ENCODE results near the gene KCNH4. TPM values are rescaled to one million over a fixed set of nuclear protein-coding genes. Genes with fewer than 3 reads are reported as not detected.
"Not testable (repeated sequence)": the region's sequence is repeated elsewhere in the genome, so short reads cannot be mapped to it uniquely, and the experiment has no call there.

The KCNH4 gene
- total and polyA plus RNA-seq, 2 donors (not counting 1 experiment from before 2014, with no cell fraction given) = 0.62 to 1.0 TPM

DNA sequence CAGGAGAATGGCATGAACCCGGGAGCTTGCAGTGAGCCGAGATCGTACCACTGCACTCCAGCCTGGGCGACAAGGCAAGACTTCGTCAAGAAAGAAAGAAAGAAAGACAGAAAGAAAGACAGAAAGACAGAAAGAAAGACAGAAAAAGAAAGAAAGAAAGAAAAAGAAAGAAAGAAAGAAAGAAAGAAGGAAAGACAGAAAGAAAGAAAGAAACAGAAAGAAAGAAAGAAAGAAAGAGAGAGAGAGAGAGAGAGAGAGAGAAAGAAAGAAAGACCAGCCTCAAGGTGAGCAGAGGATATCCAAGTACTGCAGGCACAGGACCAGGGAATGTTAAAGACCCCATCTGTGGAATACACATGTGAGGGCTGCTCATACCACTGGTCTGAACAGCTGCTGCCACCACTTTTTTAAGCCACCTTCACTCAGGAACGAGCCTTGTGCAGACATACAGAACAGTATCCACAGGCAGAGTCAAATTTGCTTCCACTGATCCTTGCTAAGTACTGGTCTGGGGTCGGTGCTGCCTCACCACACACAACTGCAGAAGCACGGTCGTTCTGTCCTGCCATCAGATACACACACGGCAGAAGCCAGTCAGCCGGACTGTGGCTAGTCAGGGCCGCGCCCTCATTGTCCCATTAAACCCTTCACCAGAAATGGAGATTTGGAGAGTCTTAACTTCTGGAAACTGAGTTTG lies 33.9 kb downstream of the KCNH4 start:
- Mint-ChIP-seq H3K27me3 (no peaks in the 10 kb centered on the region), H3K9me3 (ENCODE audit: insufficient read depth) (no peaks in the 10 kb centered on the region), H3K4me3 (no peak overlapping the region), H3K27ac (no peak overlapping the region), H3K4me1 (peaks cover 33% of the 10 kb centered on the region)
- Histone ChIP-seq H3K9me3 (ENCODE audit: control extremely low read depth in 1 of 3, control insufficient read depth in 2 of 3, insufficient read depth in 1 of 3, low read length in 2 of 3) (no peaks in the 10 kb centered on the region), H3K9ac (ENCODE audit: low read length) (no peak overlapping the region), H4K20me1 (ENCODE audit: control insufficient read depth, insufficient read depth, low read length, poor library complexity, severe bottlenecking) (peaks cover 83% of the 10 kb centered on the region), H3K4me3 (ENCODE audit: control extremely low read depth in 1 of 5, extremely low read depth in 1 of 5, insufficient read depth in 1 of 5, low read depth in 2 of 5, low read length in 4 of 5) (no peak overlapping the region), H3K27me3 (replicated peaks in 1 of 4; ENCODE audit: control extremely low read depth in 1 of 4, control insufficient read depth in 3 of 4, insufficient read depth in 4 of 4, low read length in 3 of 4) (no peaks in the 10 kb centered on the region), H3K36me3 (replicated peaks in 1 of 2; ENCODE audit: control extremely low read depth in 1 of 2, control insufficient read depth in 1 of 2, extremely low read depth in 1 of 2, insufficient read depth in 2 of 2, low read length in 1 of 2) (peaks cover 6 to 42% of the 10 kb centered on the region in 2 experiments), H3K79me2 (ENCODE audit: control insufficient read depth, insufficient read depth, low read length) (peaks cover 100% of the 10 kb centered on the region), H2AFZ (ENCODE audit: insufficient read depth, low read depth, low read length, poor library complexity, severe bottlenecking) (no peak overlapping the region), H3K4me1 (ENCODE audit: control insufficient read depth in 2 of 2, insufficient read depth in 2 of 2, low read length in 2 of 2) (peaks cover 0 to 4% of the 10 kb centered on the region in 2 donors), H3K4me2 (replicated peaks; ENCODE audit: low read depth, low read length, poor library complexity, severe bottlenecking) (no peak overlapping the region), H3K27ac (ENCODE audit: low read length in 2 of 2) (no peak overlapping the region)
- WGBS (ENCODE audit: insufficient coverage) = 97% methylated on average over 10 of the region's 13 CpGs
- DNase-seq (no peak), ATAC-seq (ENCODE audit: low read depth) (no peak)
- intact Hi-C loops (cut with micrococcal nuclease) = no loop called here
- ChIA-PET CTCF (no interaction called here), POLR2A (interaction anchor here (0.7 kb wide), 1 partner anchor 283 kb away, joined by 4 read pairs; no protein-coding TSS in a partner anchor)
- TF ChIP-seq, protein P1, sequence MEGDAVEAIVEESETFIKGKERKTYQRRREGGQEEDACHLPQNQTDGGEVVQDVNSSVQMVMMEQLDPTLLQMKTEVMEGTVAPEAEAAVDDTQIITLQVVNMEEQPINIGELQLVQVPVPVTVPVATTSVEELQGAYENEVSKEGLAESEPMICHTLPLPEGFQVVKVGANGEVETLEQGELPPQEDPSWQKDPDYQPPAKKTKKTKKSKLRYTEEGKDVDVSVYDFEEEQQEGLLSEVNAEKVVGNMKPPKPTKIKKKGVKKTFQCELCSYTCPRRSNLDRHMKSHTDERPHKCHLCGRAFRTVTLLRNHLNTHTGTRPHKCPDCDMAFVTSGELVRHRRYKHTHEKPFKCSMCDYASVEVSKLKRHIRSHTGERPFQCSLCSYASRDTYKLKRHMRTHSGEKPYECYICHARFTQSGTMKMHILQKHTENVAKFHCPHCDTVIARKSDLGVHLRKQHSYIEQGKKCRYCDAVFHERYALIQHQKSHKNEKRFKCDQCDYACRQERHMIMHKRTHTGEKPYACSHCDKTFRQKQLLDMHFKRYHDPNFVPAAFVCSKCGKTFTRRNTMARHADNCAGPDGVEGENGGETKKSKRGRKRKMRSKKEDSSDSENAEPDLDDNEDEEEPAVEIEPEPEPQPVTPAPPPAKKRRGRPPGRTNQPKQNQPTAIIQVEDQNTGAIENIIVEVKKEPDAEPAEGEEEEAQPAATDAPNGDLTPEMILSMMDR (IDR thresholded peaks at IDR 0.05) = no peak
- no peak for TF ChIP-seq EZH2 (IDR thresholded peaks at IDR 0.05; ENCODE audit: borderline replicate concordance, insufficient read depth, low read depth, low read length, poor library complexity, severe bottlenecking)

DNA sequence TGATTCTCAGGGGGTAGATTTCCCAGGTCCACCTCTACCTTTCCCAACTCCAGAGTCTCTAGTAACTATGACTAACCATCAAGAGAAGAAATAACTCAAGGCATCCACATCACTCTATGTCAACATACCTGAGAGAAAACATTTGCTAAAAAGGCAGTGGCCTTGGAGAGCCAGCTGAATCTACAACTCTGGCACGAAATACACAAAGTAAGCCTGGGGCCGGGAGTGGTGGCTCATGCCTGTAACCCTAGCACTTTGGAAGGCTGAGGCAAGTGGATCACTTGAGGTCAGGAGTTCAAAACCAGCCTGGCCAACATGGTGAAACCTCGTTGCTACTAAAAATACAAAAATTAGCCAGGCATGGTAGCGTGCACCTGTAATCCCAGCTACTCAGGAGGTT lies 37.8 kb downstream of the KCNH4 start:
- CTCF ChIA-PET = interaction anchor here (1.2 to 1.4 kb wide), 2 partner anchors 9 to 25 kb away, joined by 3 to 5 read pairs; no protein-coding TSS in a partner anchor
- H3K27ac ChIP-seq (ENCODE audit: low read length in 2 of 2); DNase-seq; H3K27ac Mint-ChIP-seq; H3K4me3 Mint-ChIP-seq; H3K27me3 Mint-ChIP-seq; H3K4me1 ChIP-seq (ENCODE audit: control insufficient read depth in 2 of 2, insufficient read depth in 2 of 2, low read length in 2 of 2); H2AFZ ChIP-seq (ENCODE audit: insufficient read depth, low read depth, low read length, poor library complexity, severe bottlenecking); H3K9me3 Mint-ChIP-seq (ENCODE audit: insufficient read depth); H3K9me3 ChIP-seq (ENCODE audit: control extremely low read depth in 1 of 3, control insufficient read depth in 2 of 3, insufficient read depth in 1 of 3, low read length in 2 of 3); H3K4me2 ChIP-seq (replicated peaks; ENCODE audit: low read depth, low read length, poor library complexity, severe bottlenecking); H3K9ac ChIP-seq (ENCODE audit: low read length); ATAC-seq (ENCODE audit: low read depth); H3K4me3 ChIP-seq (ENCODE audit: control extremely low read depth in 1 of 5, extremely low read depth in 1 of 5, insufficient read depth in 1 of 5, low read depth in 2 of 5, low read length in 4 of 5); intact Hi-C loops (cut with micrococcal nuclease); POLR2A ChIA-PET; H3K27me3 ChIP-seq (replicated peaks in 1 of 4; ENCODE audit: control extremely low read depth in 1 of 4, control insufficient read depth in 3 of 4, insufficient read depth in 4 of 4, low read length in 3 of 4): not testable (repeated sequence)
- WGBS (ENCODE audit: insufficient coverage) = 95% methylated on average over 4 of the region's 4 CpGs
- peaks cover 84% of the 10 kb centered on the region for H4K20me1 ChIP-seq (ENCODE audit: control insufficient read depth, insufficient read depth, low read length, poor library complexity, severe bottlenecking)
- peaks cover 100% of the 10 kb centered on the region for H3K79me2 ChIP-seq (ENCODE audit: control insufficient read depth, insufficient read depth, low read length)
- peaks cover 35% of the 10 kb centered on the region for H3K4me1 Mint-ChIP-seq
- peaks cover 5 to 50% of the 10 kb centered on the region in 2 experiments for H3K36me3 ChIP-seq (replicated peaks in 1 of 2; ENCODE audit: control extremely low read depth in 1 of 2, control insufficient read depth in 1 of 2, extremely low read depth in 1 of 2, insufficient read depth in 2 of 2, low read length in 1 of 2)

Data from B cell (primary cell).